Upper lobe of left lung (tissue), 6 donors: ENCODE measurements around the gene CCDC192. TPM values are rescaled to one million over a fixed set of nuclear protein-coding genes. Genes with fewer than 3 reads are reported as not detected.

Experiments used
- ATAC-seq, 2 donors: fragments of 200-7000 bp; cut with Tn5 transposase; one replicate each; pipeline ENCODE4 v1.9.1; 2022; ENCODE audit warnings: mild to moderate bottlenecking in 2 of 2, moderate library complexity in 2 of 2; ENCODE audit not compliant: low FRiP score in 2 of 2
- DNase-seq, 2 donors: peaks; one replicate each; pipeline ENCODE4 v3.0.0-alpha.2; 2019 to 2020
- H3K27ac ChIP-seq, 4 donors: fragments of 200-600 bp; sonication (generic); one replicate each; pipeline ENCODE4 v1.5.1; 2016 to 2019
- H3K27me3 ChIP-seq, 4 donors: fragments of 200-600 bp; sonication (generic); one replicate each; pipeline ENCODE4 v1.5.1; 2017 to 2019
- H3K36me3 ChIP-seq, 4 donors: fragments of 200-600 bp; sonication (generic); one replicate each; pipeline ENCODE4 v1.5.1; 2016 to 2019
- H3K4me1 ChIP-seq, 4 donors: fragments of 200-600 bp; sonication (generic); one replicate each; pipeline ENCODE4 v1.5.1; 2018 to 2019
- H3K4me3 ChIP-seq, 4 donors: fragments of 200-600 bp; sonication (generic); one replicate each; pipeline ENCODE4 v1.5.1; 2017 to 2019; ENCODE audit warnings: mild to moderate bottlenecking in 2 of 4, moderate library complexity in 1 of 4
- H3K9me3 ChIP-seq, 4 donors: fragments of 200-600 bp; sonication (generic); one replicate each; pipeline ENCODE4 v1.5.1; 2018 to 2019
- EP300 ChIP-seq, 4 donors: sonication (generic); formaldehyde crosslinking; IDR thresholded peaks; one replicate each; pipeline ENCODE4 v1.5.1; 2017; ENCODE audit warnings: antibody characterized with exemption in 4 of 4, control low read depth in 2 of 4
- POLR2A ChIP-seq, 4 donors: fragments of 450-650 bp; IDR thresholded peaks; one replicate each; pipeline ENCODE4 v1.5.1; 2016 to 2017; ENCODE audit warnings: antibody characterized with exemption in 4 of 4, mild to moderate bottlenecking in 2 of 4
- POLR2AphosphoS5 ChIP-seq, 2 donors: sonication (generic); formaldehyde crosslinking; IDR thresholded peaks; one replicate each; pipeline ENCODE4 v1.5.1; 2017; ENCODE audit warnings: antibody characterized with exemption in 2 of 2
- WGBS, 2 donors: methylation state at CpG; one replicate each; pipeline ENCODE4 v1.1.5; 2017 to 2018; 5-methylcytosine and 5-hydroxymethylcytosine counted together
- total RNA-seq, 6 donors: library from RNA; depleted of rRNA in 4 of 6; stranded (reverse); fragments of >200 nt in 4 of 6; gene quantifications; one replicate each; pipeline versions ENCODE4 v1.1.0 to v1.2.1, GENCODE V29; 2016 to 2021
- TF ChIP-seq, protein P1 (sequence below), 6 experiments: fragments of 450-650 bp in 4 of 6; fragments of 200-600 bp in 2 of 6; sonication (generic) in 2 of 6; IDR thresholded peaks; one replicate each; pipeline ENCODE4 v1.5.1; 2016 to 2019; ENCODE audit warnings: antibody characterized with exemption in 6 of 6
- donor health status: DM: no; HTN: no; CAD: no; lungs with moderate emphysema.
- donor health status: DM: no; HTN: yes; CAD: no; lungs with severe emphysema.

The CCDC192 gene
- total RNA-seq, 6 donors from 2014 or later = 0.76 TPM; not detected in 5

DNA sequence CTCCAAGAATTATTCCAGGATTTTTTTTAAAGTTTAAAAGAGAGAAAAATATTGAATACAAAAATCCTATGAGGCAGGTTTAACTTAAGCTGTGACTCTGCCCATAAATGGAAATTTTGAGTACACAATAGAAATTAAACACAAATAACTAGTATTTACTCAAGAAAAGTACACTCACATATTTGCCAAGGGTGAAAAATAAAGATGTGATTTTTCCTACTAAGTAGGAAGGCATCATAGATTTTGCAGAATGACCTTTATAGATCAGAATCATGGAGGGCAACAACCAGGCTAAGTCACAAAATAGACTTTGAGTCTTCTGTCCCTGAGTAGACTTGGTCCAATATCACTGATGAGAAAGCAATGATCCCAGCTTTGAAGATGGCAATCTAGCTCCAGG lies 277.7 kb downstream of the CCDC192 start:
- no peaks in the 10 kb centered on the region for H3K27me3 ChIP-seq
- no peaks in the 10 kb centered on the region for H3K4me1 ChIP-seq
- DNase-seq = no peak
- TF ChIP-seq POLR2A (IDR thresholded peaks at IDR 0.05) = no peak
- TF ChIP-seq EP300 (IDR thresholded peaks at IDR 0.05) = no peak
- TF ChIP-seq POLR2AphosphoS5 (IDR thresholded peaks at IDR 0.05) = no peak
- TF ChIP-seq, protein P1, sequence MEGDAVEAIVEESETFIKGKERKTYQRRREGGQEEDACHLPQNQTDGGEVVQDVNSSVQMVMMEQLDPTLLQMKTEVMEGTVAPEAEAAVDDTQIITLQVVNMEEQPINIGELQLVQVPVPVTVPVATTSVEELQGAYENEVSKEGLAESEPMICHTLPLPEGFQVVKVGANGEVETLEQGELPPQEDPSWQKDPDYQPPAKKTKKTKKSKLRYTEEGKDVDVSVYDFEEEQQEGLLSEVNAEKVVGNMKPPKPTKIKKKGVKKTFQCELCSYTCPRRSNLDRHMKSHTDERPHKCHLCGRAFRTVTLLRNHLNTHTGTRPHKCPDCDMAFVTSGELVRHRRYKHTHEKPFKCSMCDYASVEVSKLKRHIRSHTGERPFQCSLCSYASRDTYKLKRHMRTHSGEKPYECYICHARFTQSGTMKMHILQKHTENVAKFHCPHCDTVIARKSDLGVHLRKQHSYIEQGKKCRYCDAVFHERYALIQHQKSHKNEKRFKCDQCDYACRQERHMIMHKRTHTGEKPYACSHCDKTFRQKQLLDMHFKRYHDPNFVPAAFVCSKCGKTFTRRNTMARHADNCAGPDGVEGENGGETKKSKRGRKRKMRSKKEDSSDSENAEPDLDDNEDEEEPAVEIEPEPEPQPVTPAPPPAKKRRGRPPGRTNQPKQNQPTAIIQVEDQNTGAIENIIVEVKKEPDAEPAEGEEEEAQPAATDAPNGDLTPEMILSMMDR (IDR thresholded peaks at IDR 0.05) = no peak
- no peaks in the 10 kb centered on the region for H3K9me3 ChIP-seq
- no peak overlapping the region for H3K27ac ChIP-seq
- no peak overlapping the region for H3K4me3 ChIP-seq
- ATAC-seq = no peak
- no peaks in the 10 kb centered on the region for H3K36me3 ChIP-seq

DNA sequence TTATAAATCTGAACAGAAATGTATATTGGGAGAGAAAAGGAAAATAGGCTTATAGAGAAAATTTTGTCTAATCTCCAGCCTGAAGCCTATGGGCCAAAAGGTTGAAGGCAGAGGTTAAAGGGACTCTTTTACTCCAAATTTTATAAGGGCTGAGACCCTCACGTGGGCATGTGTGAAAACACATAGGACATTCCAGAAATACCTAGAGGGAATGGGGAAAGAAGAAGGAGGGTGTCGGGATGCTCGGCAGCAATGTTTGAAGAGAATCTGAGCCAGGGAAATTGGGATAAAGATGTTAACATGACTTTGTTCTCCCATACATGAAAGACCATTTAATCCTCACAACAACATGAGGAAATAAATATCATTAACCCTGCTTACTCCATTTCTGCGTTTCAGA lies 278.3 kb downstream of the CCDC192 start:
- Histone ChIP-seq H3K4me1 (no peaks in the 10 kb centered on the region), H3K36me3 (no peaks in the 10 kb centered on the region), H3K27ac (no peak overlapping the region), H3K4me3 (no peak overlapping the region), H3K9me3 (no peaks in the 10 kb centered on the region), H3K27me3 (no peaks in the 10 kb centered on the region)
- TF ChIP-seq POLR2A (IDR thresholded peaks at IDR 0.05) (no peak), POLR2AphosphoS5 (IDR thresholded peaks at IDR 0.05) (no peak), EP300 (IDR thresholded peaks at IDR 0.05) (no peak)
- TF ChIP-seq, protein P1 (IDR thresholded peaks at IDR 0.05) = no peak
- no peak for DNase-seq
- WGBS, 2 donors = 82 to 86% methylated on average over 4 of the region's 4 CpGs
- no peak for ATAC-seq

DNA sequence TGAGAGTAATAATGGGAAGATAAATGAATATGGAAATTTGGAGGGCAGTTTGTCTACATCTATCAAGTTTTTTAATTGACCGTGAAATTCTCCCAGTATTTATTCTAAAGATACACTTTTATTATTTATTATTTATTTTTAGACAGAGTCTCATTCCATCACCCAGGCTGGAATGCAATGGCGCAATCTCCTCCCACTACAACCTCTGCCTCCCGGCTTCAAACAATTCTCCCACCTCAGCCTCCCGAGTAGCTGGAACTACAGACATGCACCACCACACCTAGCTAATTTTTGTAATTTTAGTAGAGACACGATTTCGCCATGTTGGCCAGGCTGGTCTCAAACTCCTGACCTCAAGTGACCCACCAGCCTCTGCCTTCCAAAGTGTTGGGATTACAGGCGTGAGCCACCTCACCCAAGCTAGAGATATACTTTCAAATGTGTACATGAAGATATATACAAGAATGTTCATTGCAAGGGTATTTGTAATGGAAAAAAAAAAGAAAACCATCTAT lies 282.7 kb downstream of the CCDC192 start:
- TF ChIP-seq, protein P1 (IDR thresholded peaks at IDR 0.05) = no peak
- TF ChIP-seq POLR2AphosphoS5 (IDR thresholded peaks at IDR 0.05) = no peak
- TF ChIP-seq POLR2A (IDR thresholded peaks at IDR 0.05) = no peak
- no peak for TF ChIP-seq EP300 (IDR thresholded peaks at IDR 0.05)
- ATAC-seq = no peak
- 92 to 97% methylated on average over 7 of the region's 7 CpGs for WGBS, 2 donors
- Histone ChIP-seq H3K36me3 (no peaks in the 10 kb centered on the region), H3K4me1 (no peaks in the 10 kb centered on the region), H3K4me3 (no peak overlapping the region), H3K9me3 (no peaks in the 10 kb centered on the region), H3K27ac (no peak overlapping the region), H3K27me3 (no peaks in the 10 kb centered on the region)
- DNase-seq = no peak

DNA sequence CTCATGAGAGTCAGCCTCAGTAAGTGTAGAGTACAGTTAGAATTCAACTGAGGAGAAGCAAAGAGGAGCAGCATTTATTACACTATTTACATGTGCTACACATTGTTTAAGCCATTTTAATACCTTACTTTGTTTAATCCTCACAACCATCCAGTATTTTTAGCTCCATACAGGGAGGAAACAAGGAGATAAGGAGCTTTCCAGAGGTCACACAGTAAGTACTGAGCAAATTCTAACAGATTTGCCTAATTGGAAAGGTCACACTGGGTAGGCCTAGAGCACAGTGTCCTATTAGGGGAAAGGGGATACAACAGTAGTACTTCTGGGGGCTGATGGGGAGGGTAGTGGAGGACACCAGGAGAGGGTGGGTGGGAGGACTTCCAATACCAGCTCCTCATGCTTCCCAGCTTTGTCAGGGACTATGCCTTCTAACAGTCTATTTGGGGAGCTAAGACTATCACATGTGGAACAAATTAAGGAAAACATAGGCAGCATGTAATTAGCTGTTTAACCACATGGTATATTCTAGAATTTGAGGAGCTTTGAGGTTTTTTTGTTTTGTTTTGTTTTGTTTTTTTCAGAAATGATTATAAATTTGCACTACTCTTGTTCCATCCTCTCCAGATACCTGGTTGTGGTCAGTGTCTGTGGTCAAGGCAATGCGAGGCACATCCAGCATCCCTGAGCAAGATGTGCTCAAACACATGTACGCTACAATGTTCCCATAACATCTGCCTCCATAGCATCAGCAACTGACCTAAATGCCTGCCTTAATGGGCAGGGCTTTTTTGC lies 284.4 kb downstream of the CCDC192 start:
- H3K27me3 ChIP-seq = no peaks in the 10 kb centered on the region
- WGBS, 2 donors = 93 to 95% methylated on average over 2 of the region's 2 CpGs
- no peak overlapping the region for H3K27ac ChIP-seq
- DNase-seq (no peak), ATAC-seq (no peak)
- TF ChIP-seq POLR2AphosphoS5 (IDR thresholded peaks at IDR 0.05) (no peak), POLR2A (IDR thresholded peaks at IDR 0.05) (no peak)
- TF ChIP-seq, protein P1 (IDR thresholded peaks at IDR 0.05) = no peak
- H3K4me1 ChIP-seq = no peaks in the 10 kb centered on the region
- H3K4me3 ChIP-seq = no peak overlapping the region
- H3K36me3 ChIP-seq = no peaks in the 10 kb centered on the region
- H3K9me3 ChIP-seq = no peaks in the 10 kb centered on the region
